NB4 (cell line): Measurements from ENCODE around the gene ATXN7L3B.
A peak's percentile ranks its signal among the peaks of the same experiment; 100 is the strongest.

ENCODE experiments used
- DNase-seq: peaks from one replicate; pipeline ENCODE4 v3.0.0; 2010; ENCODE audit warnings: low read depth
- H3K4me3 ChIP-seq: one replicate; pipeline ENCODE4 v1.5.1; 2011; ENCODE audit warnings: mild to moderate bottlenecking, low read depth, low read length, moderate library complexity
- CTCF ChIP-seq: IDR thresholded peaks from one replicate; pipeline ENCODE4 v1.5.1; 2012; ENCODE audit warnings: low read depth, low read length
- MAX ChIP-seq: IDR thresholded peaks from 2 replicates; pipeline ENCODE4 v1.6.1; 2011; ENCODE audit warnings: low read depth, low read length
- MYC ChIP-seq: IDR thresholded peaks from 2 replicates; pipeline ENCODE4 v1.6.1; 2011; ENCODE audit warnings: low read depth, low read length
- POLR2A ChIP-seq: IDR thresholded peaks from 2 replicates; pipeline ENCODE4 v1.6.1; 2011; ENCODE audit warnings: mild to moderate bottlenecking; ENCODE audit not compliant: insufficient read length; ENCODE audit errors: extremely low read depth

ATXN7L3B gene

GRCh38 chr12:74539765-74540526, 2.3 kb downstream of the ATXN7L3B start:
- peak; percentile 15 for DNase-seq
- TF ChIP-seq MAX, result no peak
- peak overlapping the region; percentile 94 for H3K4me3 ChIP-seq

- H3K4me3 ChIP-seq, result peak overlapping the region; percentile 94
These were observed 3.4 kb downstream of the ATXN7L3B start for GRCh38 chr12:74541074-74541473.

GRCh38 chr12:74547249-74547648, 9.6 kb downstream of the ATXN7L3B start:
- TF ChIP-seq MAX, result no peak
- TF ChIP-seq CTCF, result no peak
- TF ChIP-seq MYC, result no peak
- TF ChIP-seq POLR2A, result no peak
- H3K4me3 ChIP-seq, result no peak overlapping the region
- no peak for DNase-seq

More at GRCh38 chr12:74541074-74541473, 3.4 kb downstream of the ATXN7L3B start:
- DNase-seq, result no peak
- TF ChIP-seq MYC, result no peak
- TF ChIP-seq POLR2A, result no peak
- TF ChIP-seq CTCF, result no peak
- TF ChIP-seq MAX, result no peak

- TF ChIP-seq POLR2A, result no peak
- TF ChIP-seq MAX, result no peak
- no peak for TF ChIP-seq MYC
- no peak for TF ChIP-seq CTCF
- no peak for DNase-seq
These were observed 13.7 kb downstream of the ATXN7L3B start for GRCh38 chr12:74551291-74551690.

GRCh38 chr12:74552201-74552600, 14.6 kb downstream of the ATXN7L3B start:
- no peak for DNase-seq
- no peak overlapping the region for H3K4me3 ChIP-seq
- TF ChIP-seq MAX (no peak), MYC (no peak), CTCF (no peak), POLR2A (no peak)

More at GRCh38 chr12:74551291-74551690, 13.7 kb downstream of the ATXN7L3B start:
- H3K4me3 ChIP-seq, result no peak overlapping the region

GRCh38 chr12:74559728-74560127, 22.1 kb downstream of the ATXN7L3B start:
- no peak overlapping the region for H3K4me3 ChIP-seq
- TF ChIP-seq MYC, result no peak
- no peak for TF ChIP-seq CTCF
- no peak for TF ChIP-seq POLR2A
- TF ChIP-seq MAX, result no peak
- no peak for DNase-seq
